CD4-positive, alpha-beta T cell (primary cell): ENCODE measurements around the gene PDE7B. TPM values are rescaled to one million over a fixed set of nuclear protein-coding genes. Genes with fewer than 3 reads are reported as not detected.

Experiments
- ATAC-seq: fragments of 200-7000 bp; cut with Tn5 transposase; one replicate; pipeline ENCODE4 v1.10.0; 2022; ENCODE audit warnings: mild to moderate bottlenecking; ENCODE audit not compliant: poor library complexity
- CTCF ChIA-PET: fragments of 350-600 bp; sonication (Branson Sonifier 250); formaldehyde crosslinking; loops from one replicate; lab custom pipeline; 2021; ENCODE audit warnings: antibody characterized with exemption, inconsistent platforms; lab: Charles Lee
- POLR2A ChIA-PET: fragments of 350-600 bp; sonication (Branson Sonifier 250); formaldehyde crosslinking; loops from one replicate; lab custom pipeline; 2021; ENCODE audit warnings: antibody characterized with exemption, inconsistent platforms; lab: Charles Lee
- DNase-seq, 14 experiments: peaks; one replicate each; pipeline ENCODE4 v3.0.0-alpha.2; 2013 to 2020; ENCODE audit warnings: mixed read lengths in 2 of 14
- H3K27ac ChIP-seq, 2 donors: one replicate each; pipeline versions ENCODE4 v1.5.1 to v1.7.0; 2013; ENCODE audit warnings: low read length in 2 of 2, low read depth in 1 of 2, mild to moderate bottlenecking in 1 of 2
- H3K27me3 ChIP-seq, 2 experiments: 1 replicate in 1 of 2; 2 replicates in 1 of 2; pipeline versions ENCODE4 v1.6.1 to v1.7.0; 2013; ENCODE audit warnings: low read length in 2 of 2, control low read depth in 1 of 2, mild to moderate bottlenecking in 1 of 2, moderate library complexity in 1 of 2; ENCODE audit not compliant: insufficient read depth in 2 of 2, control insufficient read depth in 1 of 2
- H3K36me3 ChIP-seq: one replicate; pipeline ENCODE4 v1.6.1; 2013; ENCODE audit warnings: low read length, control low read depth; ENCODE audit not compliant: insufficient read depth
- H3K4me1 ChIP-seq: one replicate; pipeline ENCODE4 v1.6.1; 2013; ENCODE audit warnings: low read length, control low read depth; ENCODE audit not compliant: insufficient read depth
- H3K4me3 ChIP-seq: one replicate; pipeline ENCODE4 v1.5.1; 2013; ENCODE audit warnings: mild to moderate bottlenecking, low read length, moderate library complexity
- H3K9me3 ChIP-seq, 2 experiments: 1 replicate in 1 of 2; 2 replicates in 1 of 2; pipeline versions ENCODE4 v1.6.1 to v1.7.0; 2013; ENCODE audit warnings: low read length in 2 of 2, mild to moderate bottlenecking in 2 of 2, control low read depth in 1 of 2, moderate library complexity in 1 of 2; ENCODE audit not compliant: control insufficient read depth in 1 of 2, insufficient read depth in 1 of 2
- H3K27ac Mint-ChIP-seq: one replicate; pipeline ENCODE4 v1.8.0; 2020; ENCODE audit warnings: mixed read lengths
- H3K27me3 Mint-ChIP-seq: one replicate; pipeline ENCODE4 v1.8.0; 2021; ENCODE audit warnings: mixed read lengths
- H3K36me3 Mint-ChIP-seq: one replicate; pipeline ENCODE4 v1.8.0; 2021; ENCODE audit warnings: low read depth, mixed read lengths
- H3K4me1 Mint-ChIP-seq: one replicate; pipeline ENCODE4 v1.8.0; 2021; ENCODE audit warnings: low read depth, mixed read lengths
- H3K4me3 Mint-ChIP-seq: one replicate; pipeline ENCODE4 v1.8.0; 2020; ENCODE audit warnings: mild to moderate bottlenecking, mixed read lengths
- H3K9me3 Mint-ChIP-seq: one replicate; pipeline ENCODE4 v1.8.0; 2020; ENCODE audit warnings: mixed read lengths
- CTCF ChIP-seq: fragments of 200-600 bp; IDR thresholded peaks from one replicate; pipeline ENCODE4 v1.8.0; 2022; ENCODE audit warnings: antibody characterized with exemption, mild to moderate bottlenecking
- intact Hi-C, 2 experiments: fragments of 100-400 bp; cut with DNase I in 1 of 2; cut with micrococcal nuclease in 1 of 2; formaldehyde crosslinking; loops; one replicate each; pipeline versions ENCODE4 v1.15.1 to v1.9.0; 2023 to 2025; cut with DNase I, micrococcal nuclease
- total RNA-seq, 174 experiments: library from RNA in 2 of 174; stranded (reverse) in 2 of 174; gene quantifications; one replicate each; pipeline ENCODE4 v1.2.3 and lab custom pipeline; 2021 to 2026

Gene PDE7B
- total RNA-seq, 2 experiments from 2014 or later, result 0.25 to 0.34 TPM

- no peaks in the 10 kb centered on the region for H3K27me3 ChIP-seq
- ATAC-seq (no peak), DNase-seq (no peak)
- H3K4me3 ChIP-seq, result no peak overlapping the region
- H3K9me3 Mint-ChIP-seq, result peaks cover 4% of the 10 kb centered on the region
- no peaks in the 10 kb centered on the region for H3K36me3 Mint-ChIP-seq
- H3K36me3 ChIP-seq, result no peaks in the 10 kb centered on the region
- ChIA-PET CTCF (no interaction called here), POLR2A (no interaction called here)
- intact Hi-C loops, result no loop called here
- no peak overlapping the region for H3K27ac ChIP-seq
- H3K4me1 Mint-ChIP-seq, result no peaks in the 10 kb centered on the region
- no peaks in the 10 kb centered on the region for H3K27me3 Mint-ChIP-seq
- no peak overlapping the region for H3K27ac Mint-ChIP-seq
- no peaks in the 10 kb centered on the region for H3K4me1 ChIP-seq
- no peak for TF ChIP-seq CTCF
- H3K9me3 ChIP-seq, result no peaks in the 10 kb centered on the region
- H3K4me3 Mint-ChIP-seq, result no peak overlapping the region
Observed at GRCh38 chr6:136011475-136011874, 160.0 kb downstream of the PDE7B start.

- Mint-ChIP-seq H3K27me3 (no peaks in the 10 kb centered on the region), H3K36me3 (no peaks in the 10 kb centered on the region), H3K27ac (no peak overlapping the region), H3K4me3 (no peak overlapping the region), H3K4me1 (no peaks in the 10 kb centered on the region), H3K9me3 (peaks cover 4% of the 10 kb centered on the region)
- DNase-seq (no peak), ATAC-seq (no peak)
- ChIA-PET CTCF (no interaction called here), POLR2A (no interaction called here)
- no peaks in the 10 kb centered on the region for H3K27me3 ChIP-seq
- no peak overlapping the region for H3K4me3 ChIP-seq
- no peaks in the 10 kb centered on the region for H3K4me1 ChIP-seq
- intact Hi-C loops, result no loop called here
- TF ChIP-seq CTCF, result no peak
- no peak overlapping the region for H3K27ac ChIP-seq
- H3K9me3 ChIP-seq, result no peaks in the 10 kb centered on the region
- H3K36me3 ChIP-seq, result no peaks in the 10 kb centered on the region
Observed at GRCh38 chr6:136012198-136012887, 160.8 kb downstream of the PDE7B start.

GRCh38 chr6:136012943-136013342, 161.4 kb downstream of the PDE7B start:
- peaks cover 4% of the 10 kb centered on the region for H3K9me3 Mint-ChIP-seq
- H3K27me3 Mint-ChIP-seq, result no peaks in the 10 kb centered on the region
- H3K27ac Mint-ChIP-seq, result no peak overlapping the region
- ChIA-PET POLR2A (no interaction called here), CTCF (no interaction called here)
- Histone ChIP-seq H3K4me1 (no peaks in the 10 kb centered on the region), H3K27ac (no peak overlapping the region), H3K9me3 (no peaks in the 10 kb centered on the region), H3K27me3 (no peaks in the 10 kb centered on the region), H3K36me3 (no peaks in the 10 kb centered on the region), H3K4me3 (no peak overlapping the region)
- H3K4me3 Mint-ChIP-seq, result no peak overlapping the region
- no peak for DNase-seq
- H3K36me3 Mint-ChIP-seq, result no peaks in the 10 kb centered on the region
- intact Hi-C loops, result no loop called here
- H3K4me1 Mint-ChIP-seq, result no peaks in the 10 kb centered on the region
- ATAC-seq, result no peak
- TF ChIP-seq CTCF, result no peak
